Keratinocyte (primary cell): Measurements from ENCODE around the gene KCNA3. TPM values are rescaled to one million over a fixed set of nuclear protein-coding genes. Genes with fewer than 3 reads are reported as not detected.

ENCODE experiments used
- DNase-seq: peaks from one replicate; pipeline ENCODE4 v3.0.0-alpha.2; 2011; ENCODE audit warnings: low read depth, missing footprints, low spot score
- FAIRE-seq: peaks from 2 replicates; lab custom pipeline; 2011; peaks lifted over from hg19 to GRCh38; lab: Jason Lieb, UNC
- H2AFZ ChIP-seq: 2 replicates; pipeline ENCODE4 v1.6.0; 2012; ENCODE audit warnings: low read length, control low read depth, inconsistent platforms; ENCODE audit not compliant: control insufficient read depth
- H3K27ac ChIP-seq: 2 replicates; pipeline ENCODE4 v1.5.1; 2011; ENCODE audit warnings: low read length; ENCODE audit not compliant: control insufficient read depth, insufficient read depth
- H3K27me3 ChIP-seq: 3 replicates; pipeline ENCODE4 v1.6.0; 2011; ENCODE audit warnings: low read length; ENCODE audit not compliant: control insufficient read depth, insufficient read depth; ENCODE audit errors: extremely low read depth
- H3K36me3 ChIP-seq, 2 experiments: 2 replicates in 1 of 2; 3 replicates in 1 of 2; pipeline ENCODE4 v1.5.1; 2011; ENCODE audit warnings: low read length in 2 of 2, mild to moderate bottlenecking in 1 of 2; ENCODE audit not compliant: control insufficient read depth in 2 of 2, insufficient read depth in 2 of 2; ENCODE audit errors: extremely low read depth in 1 of 2
- H3K4me1 ChIP-seq: 3 replicates; pipeline ENCODE4 v1.5.1; 2011; ENCODE audit warnings: low read length; ENCODE audit not compliant: control insufficient read depth, insufficient read depth; ENCODE audit errors: extremely low read depth
- H3K4me2 ChIP-seq: 3 replicates; pipeline ENCODE4 v1.6.0; 2011; ENCODE audit warnings: low read depth, low read length; ENCODE audit not compliant: control insufficient read depth, insufficient read depth; ENCODE audit errors: extremely low read depth
- H3K4me3 ChIP-seq, 3 experiments: fragments of 200-600 bp in 1 of 3; sonication (generic) in 1 of 3; 2 replicates in 2 of 3; 3 replicates in 1 of 3; pipeline ENCODE4 v1.5.1; 2011 to 2016; ENCODE audit warnings: low read length in 3 of 3, mild to moderate bottlenecking in 3 of 3, control low read depth in 2 of 3, inconsistent platforms in 1 of 3, low read depth in 1 of 3, mixed read lengths in 1 of 3, mixed run types in 1 of 3, moderate library complexity in 1 of 3; ENCODE audit not compliant: control insufficient read depth in 2 of 3, insufficient read depth in 2 of 3; ENCODE audit errors: extremely low read depth in 1 of 3
- H3K79me2 ChIP-seq: 2 replicates; pipeline ENCODE4 v1.6.0; 2012; ENCODE audit warnings: low read length; ENCODE audit not compliant: control insufficient read depth, insufficient read depth
- H3K9ac ChIP-seq: 3 replicates; pipeline ENCODE4 v1.6.0; 2011; ENCODE audit warnings: low read length; ENCODE audit not compliant: control insufficient read depth, insufficient read depth; ENCODE audit errors: extremely low read depth
- H3K9me1 ChIP-seq: 3 replicates; pipeline ENCODE4 v1.6.0; 2011; ENCODE audit warnings: low read length; ENCODE audit not compliant: control insufficient read depth, insufficient read depth; ENCODE audit errors: extremely low read depth
- H3K9me3 ChIP-seq: 2 replicates; pipeline ENCODE4 v1.5.1; 2012; ENCODE audit warnings: low read depth, low read length; ENCODE audit not compliant: control insufficient read depth
- H4K20me1 ChIP-seq: 3 replicates; pipeline ENCODE4 v1.6.0; 2011; ENCODE audit warnings: low read length; ENCODE audit not compliant: control insufficient read depth, insufficient read depth; ENCODE audit errors: extremely low read depth
- EZH2 ChIP-seq: IDR thresholded peaks from one replicate; pipeline ENCODE4 v1.6.1; 2012; ENCODE audit warnings: inconsistent platforms, mild to moderate bottlenecking, low read length, moderate library complexity
- dilution Hi-C: fragments of 300-500 bp; cut with MboI; formaldehyde crosslinking; loops from one replicate; pipeline ENCODE4 v1.7.0; 2020; ENCODE audit warnings: low sequenced_read_pairs; ENCODE audit not compliant: extremely low pct_ligation_motif_present
- polyA plus RNA-seq, 5 experiments: library from polyadenylated mRNA; depleted of rRNA in 3 of 5; stranded (reverse) in 3 of 5; stranded (forward) in 1 of 5; unstranded in 1 of 5; fragments of >200 nt; gene quantifications; 1 replicate in 1 of 5; 2 replicates in 3 of 5; 3 replicates in 1 of 5; pipeline versions ENCODE4 v1.2.1 to v1.2.3, GENCODE V29; 2011 to 2012; ENCODE audit warnings: missing spikeins in 2 of 5, low read depth in 1 of 5, low replicate concordance in 1 of 5
- TF ChIP-seq, protein P1 (sequence below), 3 experiments: IDR thresholded peaks in 1 of 3; conservative IDR thresholded peaks in 1 of 3; optimal IDR thresholded peaks in 1 of 3; 2 replicates in 2 of 3; 3 replicates in 1 of 3; pipeline versions ENCODE3 to v1.5.1; 2011; ENCODE audit warnings: low read length in 3 of 3, mild to moderate bottlenecking in 3 of 3, moderate library complexity in 2 of 3, control low read depth in 1 of 3, inconsistent platforms in 1 of 3; ENCODE audit not compliant: insufficient read depth in 2 of 3; ENCODE audit errors: extremely low read depth in 1 of 3

The KCNA3 gene
- polyA plus RNA-seq, 1 donor (not counting 4 experiments of a cell fraction or from before 2014, with no cell fraction given) = not detected

DNA sequence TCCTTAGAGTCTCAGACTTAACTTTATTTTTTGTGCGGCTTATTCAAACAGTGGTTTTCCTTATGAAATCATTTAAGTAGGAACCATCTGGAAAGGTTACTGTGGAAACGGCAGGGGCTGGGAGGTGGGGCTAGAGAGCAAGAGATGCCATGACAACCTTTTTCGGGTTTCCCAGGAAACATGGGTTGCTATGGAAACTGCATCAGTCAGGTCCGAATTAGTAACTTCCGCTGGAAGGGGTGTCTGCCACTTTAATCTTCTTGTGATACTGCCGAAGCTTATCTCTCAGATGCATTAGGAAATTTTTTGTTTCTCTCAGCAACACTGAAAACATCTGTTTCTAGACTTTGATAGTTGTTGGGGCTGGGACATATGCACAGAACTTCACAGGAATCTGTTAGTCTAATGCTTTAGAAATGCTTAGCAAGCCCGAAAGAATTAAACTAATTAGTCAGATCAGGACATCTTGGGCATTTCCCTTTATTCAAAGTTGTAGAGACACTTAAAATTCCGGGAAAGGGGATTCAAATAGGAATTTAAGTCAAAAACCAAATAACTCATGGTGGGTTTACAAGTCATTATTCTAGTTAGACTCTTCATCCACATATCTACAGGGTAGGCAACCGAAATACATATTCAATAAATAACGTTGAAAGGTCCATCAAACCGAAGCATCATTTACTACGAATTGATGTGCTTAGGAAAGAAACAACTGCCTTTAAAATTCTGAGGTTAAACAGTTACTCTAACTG lies 2.6 kb downstream of the KCNA3 start:
- Histone ChIP-seq H3K36me3 (no peaks in the 10 kb centered on the region), H3K27me3 (peaks cover 63% of the 10 kb centered on the region), H3K4me1 (no peaks in the 10 kb centered on the region), H3K79me2 (no peaks in the 10 kb centered on the region), H4K20me1 (no peaks in the 10 kb centered on the region), H3K4me3 (no peak overlapping the region), H2AFZ (no peak overlapping the region), H3K27ac (no peak overlapping the region), H3K9me1 (no peaks in the 10 kb centered on the region), H3K9ac (no peak overlapping the region), H3K4me2 (no peak overlapping the region), H3K9me3 (peaks cover 5% of the 10 kb centered on the region)
- DNase-seq (no peak), FAIRE-seq (no peak)
- dilution Hi-C loops = no loop called here
- TF ChIP-seq, protein P1, sequence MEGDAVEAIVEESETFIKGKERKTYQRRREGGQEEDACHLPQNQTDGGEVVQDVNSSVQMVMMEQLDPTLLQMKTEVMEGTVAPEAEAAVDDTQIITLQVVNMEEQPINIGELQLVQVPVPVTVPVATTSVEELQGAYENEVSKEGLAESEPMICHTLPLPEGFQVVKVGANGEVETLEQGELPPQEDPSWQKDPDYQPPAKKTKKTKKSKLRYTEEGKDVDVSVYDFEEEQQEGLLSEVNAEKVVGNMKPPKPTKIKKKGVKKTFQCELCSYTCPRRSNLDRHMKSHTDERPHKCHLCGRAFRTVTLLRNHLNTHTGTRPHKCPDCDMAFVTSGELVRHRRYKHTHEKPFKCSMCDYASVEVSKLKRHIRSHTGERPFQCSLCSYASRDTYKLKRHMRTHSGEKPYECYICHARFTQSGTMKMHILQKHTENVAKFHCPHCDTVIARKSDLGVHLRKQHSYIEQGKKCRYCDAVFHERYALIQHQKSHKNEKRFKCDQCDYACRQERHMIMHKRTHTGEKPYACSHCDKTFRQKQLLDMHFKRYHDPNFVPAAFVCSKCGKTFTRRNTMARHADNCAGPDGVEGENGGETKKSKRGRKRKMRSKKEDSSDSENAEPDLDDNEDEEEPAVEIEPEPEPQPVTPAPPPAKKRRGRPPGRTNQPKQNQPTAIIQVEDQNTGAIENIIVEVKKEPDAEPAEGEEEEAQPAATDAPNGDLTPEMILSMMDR (optimal IDR thresholded peaks at IDR 0.05 in 1 of 3, IDR thresholded peaks at IDR 0.05 in 1 of 3, conservative IDR thresholded peaks at IDR 0.05 in 1 of 3; ENCODE audit: extremely low read depth in 1 of 3, insufficient read depth in 2 of 3, low read length in 3 of 3) = no peak
- no peak for TF ChIP-seq EZH2

DNA sequence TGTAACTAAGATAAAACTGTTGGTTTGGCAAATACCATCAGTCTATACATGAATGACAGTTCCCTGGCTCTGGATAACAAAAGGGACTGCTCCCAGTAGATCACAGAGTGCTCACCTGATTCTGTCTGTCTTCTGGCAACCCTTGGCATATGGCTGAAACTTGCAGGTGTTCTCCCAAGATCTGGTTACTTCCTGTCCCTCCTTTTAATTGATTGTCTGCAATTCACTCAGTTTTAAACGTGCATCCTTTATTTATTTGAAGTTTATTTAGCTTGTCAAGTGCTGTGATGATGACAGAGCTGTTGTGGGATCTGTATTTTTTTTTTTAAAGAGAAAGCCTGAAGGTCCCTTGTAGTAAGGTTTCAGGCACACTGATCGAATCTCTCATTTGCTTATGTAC lies 3.4 kb downstream of the KCNA3 start:
- DNase-seq (no peak), FAIRE-seq (no peak)
- no peak overlapping the region for H3K4me2 ChIP-seq
- no peaks in the 10 kb centered on the region for H3K4me1 ChIP-seq
- no peaks in the 10 kb centered on the region for H3K36me3 ChIP-seq
- H3K9ac ChIP-seq = no peak overlapping the region
- H3K9me3 ChIP-seq = peaks cover 5% of the 10 kb centered on the region
- no peaks in the 10 kb centered on the region for H4K20me1 ChIP-seq
- no peak for TF ChIP-seq EZH2
- TF ChIP-seq, protein P1 (optimal IDR thresholded peaks at IDR 0.05 in 1 of 3, IDR thresholded peaks at IDR 0.05 in 1 of 3, conservative IDR thresholded peaks at IDR 0.05 in 1 of 3; ENCODE audit: extremely low read depth in 1 of 3, insufficient read depth in 2 of 3, low read length in 3 of 3) = no peak
- no peak overlapping the region for H3K27ac ChIP-seq
- H3K9me1 ChIP-seq = no peaks in the 10 kb centered on the region
- peaks cover 57% of the 10 kb centered on the region for H3K27me3 ChIP-seq
- no peaks in the 10 kb centered on the region for H3K79me2 ChIP-seq
- no peak overlapping the region for H2AFZ ChIP-seq
- dilution Hi-C loops = no loop called here
- no peak overlapping the region for H3K4me3 ChIP-seq
